H1 (cell line): ENCODE measurements around the gene SELENOV. TPM values are rescaled to one million over a fixed set of nuclear protein-coding genes. Genes with fewer than 3 reads are reported as not detected.

Experiments used
- CTCF ChIA-PET: fragments of 300-600 bp; sonication (Branson Sonifier 250); formaldehyde crosslinking; loops from one replicate; lab custom pipeline; 2021; ENCODE audit not compliant: partially characterized antibody; lab: Charles Lee
- POLR2A ChIA-PET: fragments of 300-600 bp; sonication (Branson Sonifier 250); formaldehyde crosslinking; loops from one replicate; lab custom pipeline; 2021; ENCODE audit warnings: inconsistent platforms; ENCODE audit not compliant: partially characterized antibody; lab: Charles Lee
- DNase-seq, 2 experiments: peaks; one replicate each; pipeline versions ENCODE4 v3.0.0 to v3.0.0-alpha.2; 2010 to 2022; ENCODE audit warnings: low spot score in 2 of 2, low read depth in 1 of 2, mixed read lengths in 1 of 2
- FAIRE-seq: peaks from 2 replicates; lab custom pipeline; 2011; peaks lifted over from hg19 to GRCh38; lab: Jason Lieb, UNC
- H2AFZ ChIP-seq: 2 replicates; pipeline ENCODE4 v1.8.1; 2012; ENCODE audit warnings: low read length, inconsistent platforms
- H2AK5ac ChIP-seq: 2 replicates; pipeline ENCODE4 v1.6.1; 2013; ENCODE audit warnings: low read depth, low read length
- H2BK120ac ChIP-seq: replicated peaks from 2 replicates; pipeline ENCODE3; 2013; ENCODE audit warnings: low read depth, low read length, inconsistent platforms
- H2BK12ac ChIP-seq: 2 replicates; pipeline ENCODE4 v1.6.1; 2013; ENCODE audit warnings: low read depth, low read length
- H2BK15ac ChIP-seq: 2 replicates; pipeline ENCODE4 v1.6.1; 2013; ENCODE audit warnings: low read length
- H2BK20ac ChIP-seq: 2 replicates; pipeline ENCODE4 v1.6.1; 2013; ENCODE audit warnings: low read length
- H2BK5ac ChIP-seq: 2 replicates; pipeline ENCODE4 v1.6.1; 2013; ENCODE audit warnings: low read depth, low read length
- H3K14ac ChIP-seq: 2 replicates; pipeline ENCODE4 v1.6.1; 2013; ENCODE audit warnings: inconsistent platforms; ENCODE audit not compliant: insufficient read length
- H3K18ac ChIP-seq: 2 replicates; pipeline ENCODE4 v1.6.1; 2013; ENCODE audit warnings: low read length; ENCODE audit errors: extremely low read depth
- H3K23ac ChIP-seq: 2 replicates; pipeline ENCODE4 v1.6.1; 2013; ENCODE audit warnings: inconsistent platforms; ENCODE audit not compliant: insufficient read length
- H3K23me2 ChIP-seq: 2 replicates; pipeline ENCODE4 v1.6.1; 2013; ENCODE audit warnings: low read depth, low read length
- H3K27ac ChIP-seq: 2 replicates; pipeline ENCODE4 v1.6.1; 2011; ENCODE audit warnings: low read depth, low read length, inconsistent platforms
- H3K27me3 ChIP-seq, 4 experiments: replicated peaks in 1 of 4; 1 replicate in 1 of 4; 2 replicates in 3 of 4; pipeline versions ENCODE4 v1.6.1 to v1.8.1; 2011 to 2013; ENCODE audit warnings: low read length in 3 of 4, mild to moderate bottlenecking in 3 of 4, inconsistent platforms in 2 of 4, mixed read lengths in 2 of 4, moderate library complexity in 1 of 4; ENCODE audit not compliant: control insufficient read depth in 3 of 4, insufficient read depth in 3 of 4; ENCODE audit errors: extremely low read depth in 1 of 4
- H3K36me3 ChIP-seq, 4 experiments: 2 replicates each; pipeline versions ENCODE4 v1.6.1 to v1.8.1; 2011 to 2013; ENCODE audit warnings: mild to moderate bottlenecking in 4 of 4, low read length in 3 of 4, moderate library complexity in 2 of 4, control low read depth in 1 of 4, inconsistent platforms in 1 of 4; ENCODE audit not compliant: insufficient read depth in 4 of 4, control insufficient read depth in 2 of 4
- H3K4ac ChIP-seq: replicated peaks from 2 replicates; pipeline ENCODE3; 2013; ENCODE audit warnings: low read length, low read depth, mixed read lengths, inconsistent platforms; ENCODE audit not compliant: insufficient read length
- H3K4me1 ChIP-seq, 4 experiments: replicated peaks in 1 of 4; 1 replicate in 1 of 4; 2 replicates in 3 of 4; pipeline versions ENCODE4 v1.6.1 to v1.8.1; 2011 to 2013; ENCODE audit warnings: low read length in 3 of 4, inconsistent platforms in 2 of 4, mixed read lengths in 1 of 4; ENCODE audit not compliant: insufficient read depth in 4 of 4, control insufficient read depth in 3 of 4
- H3K4me2 ChIP-seq, 2 experiments: 2 replicates each; pipeline versions ENCODE4 v1.6.1 to v1.8.1; 2011 to 2013; ENCODE audit warnings: low read depth in 2 of 2, low read length in 2 of 2, control low read depth in 1 of 2, inconsistent platforms in 1 of 2, mild to moderate bottlenecking in 1 of 2; ENCODE audit not compliant: insufficient read depth in 1 of 2
- H3K4me3 ChIP-seq, 4 experiments: fragments of 200-600, 300-600 bp in 1 of 4; sonication (generic), shearing (Covaris generic), sonication (Bioruptor Twin) in 1 of 4; 2 replicates each; pipeline versions ENCODE4 v1.5.1 to v1.8.1; 2011 to 2016; ENCODE audit warnings: low read length in 4 of 4, low read depth in 3 of 4, control low read depth in 2 of 4, inconsistent platforms in 2 of 4, mild to moderate bottlenecking in 2 of 4, mixed read lengths in 1 of 4, moderate library complexity in 1 of 4; ENCODE audit not compliant: insufficient read depth in 2 of 4; ENCODE audit errors: extremely low read depth in 1 of 4
- H3K56ac ChIP-seq: replicated peaks from 2 replicates; pipeline ENCODE3; 2013; ENCODE audit warnings: low read depth, mild to moderate bottlenecking, mixed read lengths, low read length, inconsistent platforms; ENCODE audit not compliant: insufficient read length
- H3K79me1 ChIP-seq: 2 replicates; pipeline ENCODE4 v1.6.1; 2013; ENCODE audit warnings: low read depth, low read length, control low read depth
- H3K79me2 ChIP-seq, 2 experiments: 2 replicates each; pipeline versions ENCODE4 v1.6.1 to v1.8.1; 2012 to 2013; ENCODE audit warnings: low read length in 2 of 2, mild to moderate bottlenecking in 2 of 2, inconsistent platforms in 1 of 2; ENCODE audit not compliant: insufficient read depth in 2 of 2, control insufficient read depth in 1 of 2
- H3K9ac ChIP-seq, 4 experiments: replicated peaks in 1 of 4; 1 replicate in 1 of 4; 2 replicates in 3 of 4; pipeline versions ENCODE4 v1.6.1 to v1.8.1; 2011 to 2013; ENCODE audit warnings: low read depth in 3 of 4, low read length in 3 of 4, control low read depth in 2 of 4, mild to moderate bottlenecking in 2 of 4, moderate library complexity in 2 of 4, inconsistent platforms in 1 of 4; ENCODE audit errors: extremely low read depth in 1 of 4
- H3K9me3 ChIP-seq, 2 experiments: 2 replicates each; pipeline versions ENCODE4 v1.6.1 to v1.8.1; 2012 to 2013; ENCODE audit warnings: mild to moderate bottlenecking in 2 of 2, moderate library complexity in 2 of 2, control low read depth in 1 of 2, inconsistent platforms in 1 of 2, low read depth in 1 of 2, low read length in 1 of 2, mixed read lengths in 1 of 2; ENCODE audit not compliant: insufficient read depth in 2 of 2
- H4K20me1 ChIP-seq, 2 experiments: replicated peaks in 1 of 2; 2 replicates each; pipeline versions ENCODE3 to v1.8.1; 2011 to 2013; ENCODE audit warnings: inconsistent platforms in 2 of 2, low read length in 2 of 2, mild to moderate bottlenecking in 1 of 2; ENCODE audit not compliant: insufficient read depth in 2 of 2, control insufficient read depth in 1 of 2
- H4K5ac ChIP-seq: 2 replicates; pipeline ENCODE4 v1.6.1; 2013; ENCODE audit warnings: low read length, low read depth, mixed read lengths, inconsistent platforms; ENCODE audit not compliant: insufficient read length
- H4K8ac ChIP-seq: 2 replicates; pipeline ENCODE4 v1.8.0; 2013; ENCODE audit warnings: mild to moderate bottlenecking, moderate library complexity, low read length, inconsistent platforms; ENCODE audit not compliant: insufficient read depth; ENCODE audit errors: extremely low read depth
- H4K91ac ChIP-seq: replicated peaks from 2 replicates; pipeline ENCODE3; 2013; ENCODE audit warnings: low read length, mixed read lengths, inconsistent platforms; ENCODE audit not compliant: insufficient read length
- CBX8 ChIP-seq: fragments of 300-800, 300-1000 bp; sonication (generic); IDR thresholded peaks from 2 replicates; pipeline ENCODE4 v1.7.1; 2016; ENCODE audit warnings: low read depth, low read length, borderline replicate concordance
- CHD1 ChIP-seq: IDR thresholded peaks from 2 replicates; pipeline ENCODE4 v1.6.1; 2012; ENCODE audit warnings: low read depth, low read length, improper control_type of control experiment
- KDM1A ChIP-seq: fragments of 200-600, 300-600 bp; sonication (generic); IDR thresholded peaks from 2 replicates; pipeline ENCODE4 v1.7.1; 2016; ENCODE audit warnings: mild to moderate bottlenecking, low read length, borderline replicate concordance
- RFX5 ChIP-seq: IDR thresholded peaks from 2 replicates; pipeline ENCODE4 v1.6.1; 2011; ENCODE audit warnings: low read depth, low read length, improper control_type of control experiment, borderline replicate concordance
- SAP30 ChIP-seq: fragments of 300-600 bp; sonication (generic); IDR thresholded peaks from 2 replicates; pipeline ENCODE4 v1.7.1; 2012; ENCODE audit warnings: low read length, moderate library complexity, mild to moderate bottlenecking, inconsistent platforms; ENCODE audit not compliant: insufficient read depth, insufficient replicate concordance
- SIX5 ChIP-seq: IDR thresholded peaks from 2 replicates; pipeline ENCODE4 v1.6.1; 2011; ENCODE audit warnings: mild to moderate bottlenecking, low read depth, low read length
- SP2 ChIP-seq: IDR thresholded peaks from 2 replicates; pipeline ENCODE4 v1.6.1; 2012; ENCODE audit warnings: mild to moderate bottlenecking, low read length, inconsistent platforms
- SP4 ChIP-seq: IDR thresholded peaks from 2 replicates; pipeline ENCODE4 v1.6.1; 2012; ENCODE audit warnings: low read length, inconsistent platforms
- SUZ12 ChIP-seq: fragments of 200-600 bp; sonication (generic); IDR thresholded peaks from 2 replicates; pipeline ENCODE4 v1.6.1; 2012; ENCODE audit warnings: mild to moderate bottlenecking, inconsistent platforms, low read length, moderate library complexity, mixed read lengths
- TAF1 ChIP-seq: IDR thresholded peaks from 2 replicates; pipeline ENCODE4 v1.6.1; 2011; ENCODE audit warnings: mild to moderate bottlenecking, low read depth, low read length
- TBP ChIP-seq: IDR thresholded peaks from 2 replicates; pipeline ENCODE4 v1.6.1; 2011; ENCODE audit warnings: low read depth, low read length, improper control_type of control experiment
- TCF12 ChIP-seq: IDR thresholded peaks from 2 replicates; pipeline ENCODE4 v1.6.1; 2011; ENCODE audit warnings: low read depth, mild to moderate bottlenecking, low read length
- WGBS, 2 experiments: shearing (Covaris generic) in 1 of 2; methylation state at CpG; one replicate each; pipeline versions ENCODE4 v1.1.6 to v1.1.7; 2013 to 2015; ENCODE audit warnings: low lambda C conversion rate in 2 of 2, mixed read lengths in 2 of 2, inconsistent platforms in 1 of 2, low coverage in 1 of 2, missing lambda C conversion rate in 1 of 2; ENCODE audit not compliant: insufficient replicate concordance in 2 of 2, insufficient coverage in 1 of 2, insufficient read length in 1 of 2; ENCODE audit errors: extremely low coverage in 1 of 2, missing lambda C conversion rate in 1 of 2; 5-methylcytosine and 5-hydroxymethylcytosine counted together
- polyA plus RNA-seq, 7 experiments: library from polyadenylated mRNA; depleted of rRNA in 3 of 7; stranded (reverse) in 5 of 7; unstranded in 2 of 7; fragments of >200 nt in 5 of 7; fragments of 200-250 nt in 2 of 7; gene quantifications; 1 replicate in 5 of 7; 2 replicates in 1 of 7; 4 replicates in 1 of 7; pipeline versions ENCODE4 v1.2.1 to v1.2.3, GENCODE V29; 2011 to 2013; ENCODE audit warnings: missing spikeins in 2 of 7, mixed read lengths in 2 of 7
- total RNA-seq: library from RNA; stranded (reverse); fragmentation: NEBNext Ultra II Directional; extraction: Animal tissue kit (Norgen Biotek cat#: 25700); gene quantifications from 2 replicates; pipeline ENCODE4 v1.2.1, GENCODE V29; 2021
- TF ChIP-seq, protein P1 (sequence below): IDR thresholded peaks from 2 replicates; pipeline ENCODE4 v1.6.1; 2012; ENCODE audit warnings: low read length, inconsistent platforms

Gene SELENOV
- total and polyA plus RNA-seq, 2 of the 8 experiments (the other 6 are each of a cell fraction or from before 2014, with no cell fraction given), result 8.4 to 10.7 TPM

DNA sequence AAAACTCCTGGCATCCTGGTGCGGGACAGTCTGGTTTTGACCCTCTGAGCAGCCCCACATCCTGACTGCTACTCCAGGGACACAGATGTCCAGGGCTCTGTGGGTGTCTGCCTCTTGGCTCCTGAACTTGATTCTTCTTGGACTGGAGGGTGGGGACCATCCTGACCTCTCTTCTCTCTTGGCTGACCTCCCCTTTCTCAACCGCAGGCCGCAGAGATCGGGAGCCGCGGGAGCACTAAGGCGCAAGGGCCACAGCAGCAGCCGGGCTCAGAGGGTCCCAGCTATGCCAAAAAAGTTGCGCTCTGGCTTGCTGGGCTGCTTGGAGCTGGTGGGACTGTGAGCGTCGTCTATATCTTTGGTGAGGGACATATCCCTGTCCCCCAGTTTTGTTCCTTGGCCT is 33.3 kb upstream of the SELENOV start:
- H4K20me1 ChIP-seq, result peaks cover 5 to 9% of the 10 kb centered on the region in 2 experiments
- H3K79me2 ChIP-seq, result peaks cover 6 to 24% of the 10 kb centered on the region in 2 experiments; a peak in 3 of 4 replicates
- H3K79me1 ChIP-seq, result peaks cover 4% of the 10 kb centered on the region
- H3K4me1 ChIP-seq, result peaks cover 0 to 10% (median 4%) of the 10 kb centered on the region in 4 experiments; a peak in 5 of 7 replicates
- FAIRE-seq (no peak), DNase-seq (no peak)
- 0 out of 2 replicates have a peak overlapping the region, but pooled peaks have one; percentile 79 for H2BK5ac ChIP-seq
- H2AFZ ChIP-seq, result no peak overlapping the region
- H4K91ac ChIP-seq, result no peak overlapping the region
- peak overlapping the region; percentile 95 to 99 (median 96) for H3K9ac ChIP-seq
- POLR2A ChIA-PET, result interaction anchor here (1.1 to 8.3 kb wide), 6 partner anchors 13 to 61 kb away, joined by 3 to 96 read pairs (median 6); partner anchors contain the start of genes DLL3, SELENOV and SUPT5H
- no peak overlapping the region for H3K18ac ChIP-seq
- H3K27ac ChIP-seq, result peak overlapping the region; percentile 93
- 87% methylated on average over 11 of the region's 11 CpGs; no CpG with 5 or more reads in 1 of the 2 experiments for WGBS, 2 experiments
- no peak overlapping the region for H3K56ac ChIP-seq
- CTCF ChIA-PET, result interaction anchor here (1.0 to 1.8 kb wide), 4 partner anchors 10 to 51 kb away, joined by 4 to 5 read pairs (median 4); partner anchors contain the start of genes EID2B and SELENOV
- H4K8ac ChIP-seq, result no peak overlapping the region
- no peak overlapping the region for H3K14ac ChIP-seq
- H3K23me2 ChIP-seq, result peaks cover 5% of the 10 kb centered on the region
- H2BK120ac ChIP-seq, result no peak overlapping the region
- peaks cover 11 to 39% (median 22%) of the 10 kb centered on the region in 4 experiments for H3K36me3 ChIP-seq
- no peak overlapping the region for H2AK5ac ChIP-seq
- peak overlapping the region; percentile 1; the same call in 1 of the 2 replicates for H2BK12ac ChIP-seq
- H3K4ac ChIP-seq, result no peak overlapping the region
- H3K27me3 ChIP-seq, result no peaks in the 10 kb centered on the region
- H3K23ac ChIP-seq, result no peak overlapping the region
- H4K5ac ChIP-seq, result no peak overlapping the region
- H3K4me3 ChIP-seq, result peak overlapping the region; percentile 89 to 98 (median 95)
- no peak overlapping the region for H2BK20ac ChIP-seq
- no peaks in the 10 kb centered on the region for H3K9me3 ChIP-seq
- H3K4me2 ChIP-seq, result peak overlapping the region; percentile 88 to 95
- H2BK15ac ChIP-seq, result no peak overlapping the region
- no peak for TF ChIP-seq TBP
- TF ChIP-seq KDM1A, result no peak
- no peak for TF ChIP-seq SUZ12
- TF ChIP-seq CBX8, result no peak
- no peak for TF ChIP-seq TCF12
- TF ChIP-seq SAP30, result no peak
- TF ChIP-seq RFX5, result no peak
- no peak for TF ChIP-seq SP4
- no peak for TF ChIP-seq TAF1
- TF ChIP-seq SIX5, result no peak
- TF ChIP-seq, protein P1, sequence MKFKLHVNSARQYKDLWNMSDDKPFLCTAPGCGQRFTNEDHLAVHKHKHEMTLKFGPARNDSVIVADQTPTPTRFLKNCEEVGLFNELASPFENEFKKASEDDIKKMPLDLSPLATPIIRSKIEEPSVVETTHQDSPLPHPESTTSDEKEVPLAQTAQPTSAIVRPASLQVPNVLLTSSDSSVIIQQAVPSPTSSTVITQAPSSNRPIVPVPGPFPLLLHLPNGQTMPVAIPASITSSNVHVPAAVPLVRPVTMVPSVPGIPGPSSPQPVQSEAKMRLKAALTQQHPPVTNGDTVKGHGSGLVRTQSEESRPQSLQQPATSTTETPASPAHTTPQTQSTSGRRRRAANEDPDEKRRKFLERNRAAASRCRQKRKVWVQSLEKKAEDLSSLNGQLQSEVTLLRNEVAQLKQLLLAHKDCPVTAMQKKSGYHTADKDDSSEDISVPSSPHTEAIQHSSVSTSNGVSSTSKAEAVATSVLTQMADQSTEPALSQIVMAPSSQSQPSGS, result no peak
- TF ChIP-seq SP2, result no peak
- TF ChIP-seq CHD1, result no peak
